Mesenchymal stem cell (in vitro differentiated cells and primary cell): Measurements from ENCODE around the gene RAB3C.

Source experiments
- DNase-seq: peaks from one replicate; pipeline ENCODE4 v3.0.0-alpha.2; 2013
- H2AFZ ChIP-seq: one replicate; pipeline ENCODE4 v1.6.1; 2013; ENCODE audit warnings: low read depth, mild to moderate bottlenecking, control low read depth, inconsistent platforms, low read length, moderate library complexity
- H2AK5ac ChIP-seq: 2 replicates; pipeline ENCODE4 v1.6.1; 2013; ENCODE audit warnings: low read length, moderate library complexity, mild to moderate bottlenecking, inconsistent platforms; ENCODE audit not compliant: severe bottlenecking
- H2BK120ac ChIP-seq: one replicate; pipeline ENCODE4 v1.6.1; 2013; ENCODE audit warnings: low read depth, mild to moderate bottlenecking, inconsistent platforms, low read length, moderate library complexity
- H2BK12ac ChIP-seq, 2 experiments: one replicate each; pipeline ENCODE4 v1.6.1; 2013; ENCODE audit warnings: inconsistent platforms in 2 of 2, low read length in 2 of 2, mild to moderate bottlenecking in 2 of 2, moderate library complexity in 2 of 2, control low read depth in 1 of 2
- H2BK15ac ChIP-seq: one replicate; pipeline ENCODE4 v1.6.1; 2013; ENCODE audit warnings: mild to moderate bottlenecking, low read depth, inconsistent platforms; ENCODE audit not compliant: poor library complexity, severe bottlenecking
- H2BK5ac ChIP-seq: 2 replicates; pipeline ENCODE4 v1.6.1; 2013; ENCODE audit warnings: low read depth, mild to moderate bottlenecking, low read length, control low read depth, inconsistent platforms; ENCODE audit not compliant: poor library complexity, severe bottlenecking
- H3K14ac ChIP-seq, 2 experiments: one replicate each; pipeline ENCODE4 v1.6.1; 2013; ENCODE audit warnings: inconsistent platforms in 2 of 2, low read length in 2 of 2, control low read depth in 1 of 2, mild to moderate bottlenecking in 1 of 2, moderate library complexity in 1 of 2
- H3K18ac ChIP-seq, 2 experiments: one replicate each; pipeline ENCODE4 v1.6.1; 2013; ENCODE audit warnings: inconsistent platforms in 2 of 2, low read length in 2 of 2, control low read depth in 1 of 2, low read depth in 1 of 2, mild to moderate bottlenecking in 1 of 2
- H3K23ac ChIP-seq, 2 experiments: one replicate each; pipeline ENCODE4 v1.6.1; 2013; ENCODE audit warnings: inconsistent platforms in 2 of 2, low read length in 2 of 2, mild to moderate bottlenecking in 2 of 2, moderate library complexity in 2 of 2, control low read depth in 1 of 2
- H3K27ac ChIP-seq: 2 replicates; pipeline ENCODE4 v1.5.1; 2013; ENCODE audit warnings: mild to moderate bottlenecking, moderate library complexity, low read length, control low read depth, inconsistent platforms; ENCODE audit not compliant: poor library complexity, severe bottlenecking
- H3K27me3 ChIP-seq, 2 experiments: 2 replicates each; pipeline versions ENCODE4 v1.6.1 to v1.7.0; 2013; ENCODE audit warnings: low read length in 2 of 2, mild to moderate bottlenecking in 2 of 2, moderate library complexity in 2 of 2, control low read depth in 1 of 2, inconsistent platforms in 1 of 2; ENCODE audit not compliant: control insufficient read depth in 1 of 2, insufficient read depth in 1 of 2
- H3K36me3 ChIP-seq, 2 experiments: 2 replicates each; pipeline versions ENCODE4 v1.6.1 to v1.7.0; 2013; ENCODE audit warnings: low read length in 2 of 2, control low read depth in 1 of 2, inconsistent platforms in 1 of 2, low read depth in 1 of 2, mild to moderate bottlenecking in 1 of 2; ENCODE audit not compliant: insufficient read depth in 2 of 2, control insufficient read depth in 1 of 2
- H3K4ac ChIP-seq, 2 experiments: one replicate each; pipeline ENCODE4 v1.6.1; 2013; ENCODE audit warnings: inconsistent platforms in 2 of 2, low read length in 2 of 2, mild to moderate bottlenecking in 2 of 2, moderate library complexity in 2 of 2, control low read depth in 1 of 2, low read depth in 1 of 2
- H3K4me1 ChIP-seq: 2 replicates; pipeline ENCODE4 v1.6.1; 2013; ENCODE audit warnings: low read depth, low read length, control low read depth; ENCODE audit not compliant: control insufficient read depth, insufficient read depth
- H3K4me2 ChIP-seq: 2 replicates; pipeline ENCODE4 v1.6.1; 2013; ENCODE audit warnings: low read length, mild to moderate bottlenecking, inconsistent platforms; ENCODE audit not compliant: poor library complexity, severe bottlenecking
- H3K4me3 ChIP-seq, 2 experiments: 2 replicates each; pipeline versions ENCODE4 v1.5.1 to v1.7.0; 2013; ENCODE audit warnings: low read length in 2 of 2, mild to moderate bottlenecking in 2 of 2, control low read depth in 1 of 2, low read depth in 1 of 2; ENCODE audit not compliant: insufficient read depth in 1 of 2
- H3K79me1 ChIP-seq: replicated peaks from 2 replicates; pipeline ENCODE4 v1.6.1; 2013; ENCODE audit warnings: mild to moderate bottlenecking, control low read depth, low read length, inconsistent platforms; ENCODE audit not compliant: poor library complexity, severe bottlenecking
- H3K9ac ChIP-seq: 2 replicates; pipeline ENCODE4 v1.7.0; 2013; ENCODE audit warnings: mild to moderate bottlenecking, low read length, moderate library complexity
- H3K9me3 ChIP-seq: 2 replicates; pipeline ENCODE4 v1.7.0; 2013; ENCODE audit warnings: mild to moderate bottlenecking, low read length; ENCODE audit not compliant: control insufficient read depth
- H4K8ac ChIP-seq: one replicate; pipeline ENCODE4 v1.6.1; 2013; ENCODE audit warnings: inconsistent platforms, mild to moderate bottlenecking, low read length, moderate library complexity
- H4K91ac ChIP-seq: one replicate; pipeline ENCODE4 v1.6.1; 2013; ENCODE audit warnings: mild to moderate bottlenecking, low read length, inconsistent platforms
- WGBS: methylation state at CpG from one replicate; pipeline ENCODE4 v1.1.7; 2013; ENCODE audit warnings: mixed read lengths; 5-methylcytosine and 5-hydroxymethylcytosine counted together

RAB3C gene

GRCh38 chr5:58677650-58678049 lies 94.8 kb downstream of the RAB3C start:
- no peaks in the 10 kb centered on the region for H3K79me1 ChIP-seq
- WGBS, result 79% methylated on average over 2 of the region's 2 CpGs

GRCh38 chr5:58680503-58680902 lies 97.6 kb downstream of the RAB3C start:
- no peak overlapping the region for H2BK5ac ChIP-seq
- no peak overlapping the region for H3K14ac ChIP-seq
- H2AK5ac ChIP-seq, result no peak overlapping the region
- no peak overlapping the region for H3K27ac ChIP-seq
- H3K27me3 ChIP-seq, result no peaks in the 10 kb centered on the region
- no peak overlapping the region for H3K4me2 ChIP-seq
- no peak overlapping the region for H4K91ac ChIP-seq
- no peaks in the 10 kb centered on the region for H3K4me1 ChIP-seq
- no peak overlapping the region for H3K4ac ChIP-seq
- H4K8ac ChIP-seq, result no peak overlapping the region
- no peak overlapping the region for H2BK12ac ChIP-seq
- no peak overlapping the region for H2BK15ac ChIP-seq
- H3K23ac ChIP-seq, result no peak overlapping the region
- H3K36me3 ChIP-seq, result no peaks in the 10 kb centered on the region
- no peak overlapping the region for H3K18ac ChIP-seq
- no peaks in the 10 kb centered on the region for H3K9me3 ChIP-seq
- WGBS, result 78% methylated on average over 2 of the region's 2 CpGs
- no peak overlapping the region for H2AFZ ChIP-seq
- DNase-seq, result no peak
- H3K4me3 ChIP-seq, result no peak overlapping the region
- no peak overlapping the region for H3K9ac ChIP-seq
- H2BK120ac ChIP-seq, result no peak overlapping the region
- no peaks in the 10 kb centered on the region for H3K79me1 ChIP-seq

More at GRCh38 chr5:58677650-58678049, 94.8 kb downstream of the RAB3C start:
- no peak overlapping the region for H2BK120ac ChIP-seq
- H3K9ac ChIP-seq, result no peak overlapping the region
- no peaks in the 10 kb centered on the region for H3K27me3 ChIP-seq
- H4K91ac ChIP-seq, result no peak overlapping the region
- no peak overlapping the region for H3K23ac ChIP-seq
- no peak overlapping the region for H3K18ac ChIP-seq
- no peak overlapping the region for H2BK15ac ChIP-seq
- H2BK5ac ChIP-seq, result no peak overlapping the region
- H3K36me3 ChIP-seq, result no peaks in the 10 kb centered on the region
- no peak overlapping the region for H3K27ac ChIP-seq
- H2BK12ac ChIP-seq, result no peak overlapping the region
- H3K14ac ChIP-seq, result no peak overlapping the region
- no peak overlapping the region for H4K8ac ChIP-seq
- no peak overlapping the region for H3K4me2 ChIP-seq
- DNase-seq, result no peak
- no peak overlapping the region for H3K4me3 ChIP-seq
- no peak overlapping the region for H2AFZ ChIP-seq
- H3K4me1 ChIP-seq, result no peaks in the 10 kb centered on the region
- H2AK5ac ChIP-seq, result no peak overlapping the region
- no peaks in the 10 kb centered on the region for H3K9me3 ChIP-seq
- H3K4ac ChIP-seq, result no peak overlapping the region

- no peak for DNase-seq
- no peak overlapping the region for H3K4me2 ChIP-seq
- no peak overlapping the region for H3K4ac ChIP-seq
- H4K91ac ChIP-seq, result no peak overlapping the region
- H3K36me3 ChIP-seq, result no peaks in the 10 kb centered on the region
- no peak overlapping the region for H3K9ac ChIP-seq
- no peak overlapping the region for H3K4me3 ChIP-seq
- H3K79me1 ChIP-seq, result no peaks in the 10 kb centered on the region
- no peak overlapping the region for H2BK15ac ChIP-seq
- no peak overlapping the region for H3K14ac ChIP-seq
- WGBS, result 81% methylated on average over 4 of the region's 5 CpGs
- H3K23ac ChIP-seq, result no peak overlapping the region
- H3K18ac ChIP-seq, result no peak overlapping the region
- no peak overlapping the region for H4K8ac ChIP-seq
- no peak overlapping the region for H2AK5ac ChIP-seq
- no peaks in the 10 kb centered on the region for H3K27me3 ChIP-seq
- no peak overlapping the region for H2BK120ac ChIP-seq
- no peaks in the 10 kb centered on the region for H3K9me3 ChIP-seq
- no peak overlapping the region for H2BK12ac ChIP-seq
- no peaks in the 10 kb centered on the region for H3K4me1 ChIP-seq
- H3K27ac ChIP-seq, result no peak overlapping the region
- no peak overlapping the region for H2BK5ac ChIP-seq
- no peak overlapping the region for H2AFZ ChIP-seq
Observed at GRCh38 chr5:58681943-58682342, 99.1 kb downstream of the RAB3C start.

- H2AK5ac ChIP-seq, result no peak overlapping the region
- no peak overlapping the region for H2BK12ac ChIP-seq
- H3K9me3 ChIP-seq, result no peaks in the 10 kb centered on the region
- no peak overlapping the region for H3K4me2 ChIP-seq
- H3K27ac ChIP-seq, result no peak overlapping the region
- H3K4me3 ChIP-seq, result no peak overlapping the region
- no peaks in the 10 kb centered on the region for H3K27me3 ChIP-seq
- no peak overlapping the region for H2AFZ ChIP-seq
- no peak overlapping the region for H4K8ac ChIP-seq
- no peak overlapping the region for H2BK15ac ChIP-seq
- 87% methylated on average over 1 of the region's 2 CpGs for WGBS
- H3K36me3 ChIP-seq, result no peaks in the 10 kb centered on the region
- H3K4me1 ChIP-seq, result no peaks in the 10 kb centered on the region
- no peak overlapping the region for H4K91ac ChIP-seq
- H3K79me1 ChIP-seq, result no peaks in the 10 kb centered on the region
- no peak overlapping the region for H3K18ac ChIP-seq
- H3K4ac ChIP-seq, result no peak overlapping the region
- no peak overlapping the region for H3K9ac ChIP-seq
- no peak overlapping the region for H2BK120ac ChIP-seq
- no peak overlapping the region for H3K23ac ChIP-seq
- no peak overlapping the region for H2BK5ac ChIP-seq
- no peak overlapping the region for H3K14ac ChIP-seq
- DNase-seq, result no peak
Observed at GRCh38 chr5:58683567-58683966, 100.7 kb downstream of the RAB3C start.
